ENCODE measurements around the gene ARHGEF33. TPM values are rescaled to one million over a fixed set of nuclear protein-coding genes. Genes with fewer than 3 reads are reported as not detected.

The ARHGEF33 gene
- total RNA-seq, 6 donors from 2014 or later = 0.34 to 3.1 (median 1.0) TPM

- Histone ChIP-seq H3K4me3 (no peak overlapping the region), H3K4me1 (no peaks in the 10 kb centered on the region), H3K36me3 (peaks cover 6 to 76% (median 16%) of the 10 kb centered on the region in 4 donors), H3K9me3 (no peaks in the 10 kb centered on the region), H3K27ac (no peak overlapping the region), H3K27me3 (no peaks in the 10 kb centered on the region)
- DNase-seq (no peak), ATAC-seq (ENCODE audit: low FRiP score in 2 of 2) (no peak)
- WGBS, 2 donors = 100% methylated on average over 4 of the region's 5 CpGs
- no peak for TF ChIP-seq POLR2A (IDR thresholded peaks at IDR 0.05)
- TF ChIP-seq EP300 (IDR thresholded peaks at IDR 0.05) = no peak
- TF ChIP-seq, protein P1, sequence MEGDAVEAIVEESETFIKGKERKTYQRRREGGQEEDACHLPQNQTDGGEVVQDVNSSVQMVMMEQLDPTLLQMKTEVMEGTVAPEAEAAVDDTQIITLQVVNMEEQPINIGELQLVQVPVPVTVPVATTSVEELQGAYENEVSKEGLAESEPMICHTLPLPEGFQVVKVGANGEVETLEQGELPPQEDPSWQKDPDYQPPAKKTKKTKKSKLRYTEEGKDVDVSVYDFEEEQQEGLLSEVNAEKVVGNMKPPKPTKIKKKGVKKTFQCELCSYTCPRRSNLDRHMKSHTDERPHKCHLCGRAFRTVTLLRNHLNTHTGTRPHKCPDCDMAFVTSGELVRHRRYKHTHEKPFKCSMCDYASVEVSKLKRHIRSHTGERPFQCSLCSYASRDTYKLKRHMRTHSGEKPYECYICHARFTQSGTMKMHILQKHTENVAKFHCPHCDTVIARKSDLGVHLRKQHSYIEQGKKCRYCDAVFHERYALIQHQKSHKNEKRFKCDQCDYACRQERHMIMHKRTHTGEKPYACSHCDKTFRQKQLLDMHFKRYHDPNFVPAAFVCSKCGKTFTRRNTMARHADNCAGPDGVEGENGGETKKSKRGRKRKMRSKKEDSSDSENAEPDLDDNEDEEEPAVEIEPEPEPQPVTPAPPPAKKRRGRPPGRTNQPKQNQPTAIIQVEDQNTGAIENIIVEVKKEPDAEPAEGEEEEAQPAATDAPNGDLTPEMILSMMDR (IDR thresholded peaks at IDR 0.05) = no peak
- no peak for TF ChIP-seq POLR2AphosphoS5 (IDR thresholded peaks at IDR 0.05)
Observed at GRCh38 chr2:39007875-39008504, 118.3 kb downstream of the ARHGEF33 start.

DNA sequence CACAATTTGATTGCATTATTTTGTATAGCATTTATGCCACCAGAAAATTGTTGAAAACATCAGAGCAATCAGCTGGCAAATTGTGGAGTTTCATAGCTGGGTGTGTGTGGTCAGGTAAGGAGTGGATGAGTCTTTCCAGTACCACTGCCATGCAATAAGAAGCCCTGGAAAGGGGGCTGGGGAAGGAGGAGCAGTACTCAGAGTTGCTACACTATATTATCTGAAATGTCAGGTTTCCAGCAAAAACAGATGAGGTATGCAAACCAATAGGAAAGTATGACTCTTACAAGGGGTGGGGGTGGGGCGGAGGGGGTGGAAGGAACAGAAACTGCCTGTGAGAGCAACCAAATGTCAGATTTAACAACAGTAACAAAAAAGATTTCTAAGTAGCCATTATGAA lies 119.0 kb downstream of the ARHGEF33 start:
- 94 to 95% methylated on average over 1 of the region's 1 CpG for WGBS, 2 donors
- H3K36me3 ChIP-seq = peaks cover 6 to 82% (median 19%) of the 10 kb centered on the region in 4 donors
- no peaks in the 10 kb centered on the region for H3K9me3 ChIP-seq

GRCh38 chr2:39013871-39014270 lies 124.2 kb downstream of the ARHGEF33 start:
- DNase-seq (no peak), ATAC-seq (ENCODE audit: low FRiP score in 2 of 2) (no peak)
- TF ChIP-seq EP300 (IDR thresholded peaks at IDR 0.05) (no peak), POLR2AphosphoS5 (IDR thresholded peaks at IDR 0.05) (no peak), POLR2A (IDR thresholded peaks at IDR 0.05) (no peak)
- TF ChIP-seq, protein P1 (IDR thresholded peaks at IDR 0.05) = no peak
- Histone ChIP-seq H3K36me3 (peaks cover 0 to 45% (median 13%) of the 10 kb centered on the region in 4 donors), H3K27ac (no peak overlapping the region), H3K27me3 (no peaks in the 10 kb centered on the region), H3K9me3 (no peaks in the 10 kb centered on the region), H3K4me1 (peaks cover 0 to 11% (median 7%) of the 10 kb centered on the region in 4 donors), H3K4me3 (no peak overlapping the region)
- WGBS, 2 donors = 90 to 94% methylated on average over 3 of the region's 3 CpGs

More for the DNA sequence above, 119.0 kb downstream of the ARHGEF33 start:
- Histone ChIP-seq H3K27me3 (no peaks in the 10 kb centered on the region), H3K27ac (no peak overlapping the region), H3K4me3 (no peak overlapping the region), H3K4me1 (no peaks in the 10 kb centered on the region)
- no peak for DNase-seq
- TF ChIP-seq EP300 (IDR thresholded peaks at IDR 0.05) (no peak), POLR2AphosphoS5 (IDR thresholded peaks at IDR 0.05) (no peak), POLR2A (IDR thresholded peaks at IDR 0.05) (no peak)
- TF ChIP-seq, protein P1 (IDR thresholded peaks at IDR 0.05) = no peak
- no peak for ATAC-seq (ENCODE audit: low FRiP score in 2 of 2)

DNA sequence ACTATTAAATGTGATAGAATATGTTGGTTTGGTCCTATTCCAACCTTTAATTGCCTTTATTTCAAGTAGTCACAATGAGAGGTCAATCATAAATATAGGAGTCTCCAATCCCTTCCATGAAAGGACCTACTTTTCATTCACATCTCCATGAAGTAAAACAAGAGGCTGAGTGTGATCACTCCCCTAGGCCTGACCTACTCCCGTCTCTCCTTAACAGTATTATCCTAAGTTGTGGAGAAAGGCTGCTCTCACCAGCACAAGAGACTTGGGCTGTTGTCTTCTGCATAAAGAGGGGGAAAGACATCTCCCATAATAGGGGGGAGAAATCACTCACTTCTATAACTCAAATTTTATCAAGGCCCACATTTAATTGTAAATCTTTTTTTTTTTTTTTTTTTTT lies 125.7 kb downstream of the ARHGEF33 start:
- no peaks in the 10 kb centered on the region for H3K27me3 ChIP-seq
- H3K4me3 ChIP-seq = no peak overlapping the region
- 97 to 100% methylated on average over 1 of the region's 1 CpG for WGBS, 2 donors
- H3K4me1 ChIP-seq = peaks cover 0 to 11% (median 7%) of the 10 kb centered on the region in 4 donors
- no peak for DNase-seq
- H3K9me3 ChIP-seq = no peaks in the 10 kb centered on the region
- H3K27ac ChIP-seq = no peak overlapping the region
- TF ChIP-seq, protein P1 (IDR thresholded peaks at IDR 0.05) = no peak
- TF ChIP-seq POLR2A (IDR thresholded peaks at IDR 0.05) (no peak), EP300 (IDR thresholded peaks at IDR 0.05) (no peak), POLR2AphosphoS5 (IDR thresholded peaks at IDR 0.05) (no peak)
- ATAC-seq (ENCODE audit: low FRiP score in 2 of 2) = no peak
- H3K36me3 ChIP-seq = peaks cover 0 to 31% (median 8%) of the 10 kb centered on the region in 4 donors

- TF ChIP-seq, protein P1 (IDR thresholded peaks at IDR 0.05) = no peak
- TF ChIP-seq EP300 (IDR thresholded peaks at IDR 0.05) (no peak), POLR2A (IDR thresholded peaks at IDR 0.05) (no peak), POLR2AphosphoS5 (IDR thresholded peaks at IDR 0.05) (no peak)
- DNase-seq (no peak), ATAC-seq (ENCODE audit: low FRiP score in 2 of 2) (no peak)
- peaks cover 0 to 11% (median 7%) of the 10 kb centered on the region in 4 donors for H3K4me1 ChIP-seq
- peak overlapping the region in 1 of 4 donors; percentile 48 for H3K27ac ChIP-seq
- no peak overlapping the region for H3K4me3 ChIP-seq
- H3K27me3 ChIP-seq = no peaks in the 10 kb centered on the region
- no peaks in the 10 kb centered on the region for H3K9me3 ChIP-seq
- peaks cover 0 to 20% (median 7%) of the 10 kb centered on the region in 4 donors for H3K36me3 ChIP-seq
Observed at GRCh38 chr2:39017334-39017733, 127.7 kb downstream of the ARHGEF33 start.
